SIG-M5 treated with dmso at 0.1 percent for 504 hours (cell line): ENCODE measurements around the gene TREM1.
"Not testable (repeated sequence)": the region's sequence is repeated elsewhere in the genome, so short reads cannot be mapped to it uniquely, and the experiment has no call there.

Source experiments
- DNase-seq: peaks from one replicate; lab custom pipeline; 2025; ENCODE audit not compliant: unreplicated experiment; lab: John Stamatoyannopoulos, UW

TREM1 gene

DNA sequence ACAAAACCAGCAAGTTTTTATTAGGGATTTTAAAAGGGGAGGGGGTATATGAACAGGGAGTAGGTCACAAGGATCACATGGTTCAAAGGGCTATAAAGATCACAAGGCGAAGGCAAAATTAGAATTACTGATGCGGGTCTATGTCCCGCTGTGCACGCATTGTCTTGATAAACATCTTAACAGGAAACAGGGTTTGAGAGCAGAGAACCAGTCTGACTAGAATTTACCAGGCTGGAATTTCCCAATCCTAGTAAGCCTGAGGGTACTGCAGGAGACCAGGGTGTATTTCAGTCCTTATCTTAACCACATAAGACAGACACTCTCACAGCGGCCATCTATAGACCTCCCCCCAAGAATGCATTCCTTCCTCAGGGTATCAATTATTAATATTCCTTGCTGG lies 10.8 kb upstream of the TREM1 start:
- DNase-seq = not testable (repeated sequence)

GRCh38 chr6:41294214-41294872 lies 7.9 kb upstream of the TREM1 start:
- no peak for DNase-seq

DNA sequence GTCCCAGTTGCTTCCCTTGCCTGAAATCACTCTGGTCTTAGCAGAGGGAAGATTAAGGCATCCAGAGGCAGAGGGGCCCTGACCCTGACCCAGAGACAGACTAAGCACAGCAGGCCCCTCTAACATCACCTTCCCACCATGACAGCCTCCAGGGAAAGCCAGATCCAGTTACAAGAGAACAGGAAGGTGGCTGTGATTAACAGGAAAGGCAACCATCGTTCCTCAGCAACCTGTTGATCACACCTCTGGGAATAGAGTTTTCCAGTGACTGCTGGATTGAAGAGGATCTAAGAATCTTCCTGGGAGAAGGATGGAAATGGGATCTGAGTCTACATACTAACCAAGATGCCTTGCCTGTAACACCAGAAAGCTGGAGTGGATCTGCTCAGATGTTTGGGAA lies 5.2 kb upstream of the TREM1 start:
- DNase-seq = no peak

- DNase-seq = no peak
These were observed 3.3 kb upstream of the TREM1 start for GRCh38 chr6:41289815-41290214.

- DNase-seq = no peak
These were observed 2.3 kb upstream of the TREM1 start for GRCh38 chr6:41288754-41289129.

GRCh38 chr6:41288030-41288753 lies 1.7 kb upstream of the TREM1 start:
- DNase-seq = no peak

DNA sequence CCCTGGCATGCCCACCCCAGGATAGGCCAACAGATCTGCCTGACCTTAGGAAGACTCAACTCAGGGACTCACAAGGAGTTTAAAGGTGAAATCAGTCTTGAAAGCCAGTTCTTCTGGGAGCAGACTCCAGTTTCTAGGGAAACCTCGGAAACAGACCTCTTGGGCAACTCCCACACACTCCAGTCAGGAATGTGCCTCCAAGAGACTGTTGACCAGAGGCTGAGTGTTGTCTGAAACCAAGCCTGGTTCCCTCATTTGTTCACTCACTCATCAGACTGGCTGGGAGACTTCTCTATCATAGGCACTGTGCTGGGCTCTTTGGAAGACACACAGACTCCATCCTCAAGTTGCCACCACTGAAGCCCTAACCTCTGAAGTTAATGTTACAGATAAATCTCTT lies 1.8 kb downstream of the TREM1 start:
- no peak for DNase-seq

- no peak for DNase-seq
These were observed 2.9 kb downstream of the TREM1 start for GRCh38 chr6:41283600-41283999.

DNA sequence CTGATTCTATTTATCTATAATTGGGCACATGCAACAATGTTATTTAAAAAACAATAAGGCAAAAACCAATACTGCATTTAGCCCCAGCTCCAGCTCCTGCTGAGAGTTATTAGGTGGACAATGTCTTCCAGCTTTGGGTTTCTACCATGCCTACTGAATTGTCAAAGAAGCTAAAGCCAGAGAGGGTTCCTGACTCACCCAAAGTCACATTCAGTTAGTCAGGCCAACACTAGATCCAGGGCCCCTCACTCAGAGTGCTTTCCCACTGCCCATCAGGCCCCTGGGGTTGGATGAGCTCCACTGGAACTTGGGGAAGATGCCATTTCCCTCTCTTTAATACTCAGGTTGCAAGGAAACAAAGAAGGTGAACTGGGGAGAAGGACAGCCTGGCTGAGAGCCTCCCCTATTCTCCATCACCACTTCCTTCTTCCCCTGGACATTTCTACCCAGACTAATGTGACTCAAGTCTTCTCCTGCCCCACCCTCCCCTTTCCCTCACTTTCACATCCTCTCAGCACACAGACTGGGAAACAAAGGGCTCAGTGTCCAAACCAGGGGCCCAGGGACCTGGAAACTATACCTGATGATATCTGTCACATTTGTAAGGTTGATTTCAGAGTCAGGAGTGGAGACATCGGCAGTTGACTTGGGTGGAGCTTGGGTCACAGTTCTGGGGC lies 6.0 kb downstream of the TREM1 start:
- DNase-seq = peak; percentile 65

- DNase-seq = peak; percentile 64
These were observed 7.6 kb downstream of the TREM1 start for GRCh38 chr6:41278699-41279405.

GRCh38 chr6:41277605-41278004 lies 8.9 kb downstream of the TREM1 start:
- peak; percentile 19 for DNase-seq

GRCh38 chr6:41275489-41275888 lies 11.0 kb downstream of the TREM1 start:
- DNase-seq = no peak

DNA sequence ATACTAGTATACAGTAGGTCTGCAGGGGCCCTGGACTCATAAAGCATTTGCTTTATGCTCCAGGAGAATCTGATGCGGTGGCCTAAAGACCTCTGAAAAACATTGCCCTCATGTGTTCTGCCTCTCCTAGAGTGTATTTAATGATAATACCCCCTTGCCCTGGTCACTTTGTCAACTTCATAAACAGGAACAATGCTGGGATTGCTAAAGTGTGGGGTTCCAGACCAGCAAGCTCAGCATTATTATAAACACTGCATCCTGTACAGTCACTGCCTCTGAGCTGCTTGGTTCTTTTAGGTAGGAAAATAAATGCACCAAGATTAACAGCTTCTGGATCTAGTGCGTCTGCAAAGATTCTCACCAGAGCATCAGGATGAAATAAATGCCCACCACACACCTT lies 12.2 kb downstream of the TREM1 start:
- no peak for DNase-seq

DNA sequence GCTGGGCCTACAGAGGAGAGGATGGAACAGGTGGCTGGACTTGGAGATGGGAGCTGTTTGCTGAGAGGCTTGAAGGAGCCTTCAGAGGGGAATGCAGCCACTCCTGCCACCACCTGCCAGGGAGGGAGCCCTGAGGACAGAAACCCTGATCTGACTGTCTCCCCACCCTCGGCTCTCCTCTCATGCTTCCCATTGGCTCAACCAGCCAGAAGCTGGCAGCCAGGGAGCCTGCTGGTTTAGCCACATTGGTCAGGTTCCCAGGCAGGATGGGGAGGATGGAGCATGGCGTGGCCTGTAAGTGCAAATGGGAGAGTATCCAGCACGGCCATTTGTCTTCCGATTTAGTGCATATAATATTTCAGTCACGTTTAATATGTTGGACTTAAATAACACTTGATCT lies 12.8 kb downstream of the TREM1 start:
- DNase-seq = no peak

GRCh38 chr6:41272591-41273240 lies 13.8 kb downstream of the TREM1 start:
- DNase-seq = no peak

GRCh38 chr6:41271901-41272395 lies 14.5 kb downstream of the TREM1 start:
- peak; percentile 93 for DNase-seq

DNA sequence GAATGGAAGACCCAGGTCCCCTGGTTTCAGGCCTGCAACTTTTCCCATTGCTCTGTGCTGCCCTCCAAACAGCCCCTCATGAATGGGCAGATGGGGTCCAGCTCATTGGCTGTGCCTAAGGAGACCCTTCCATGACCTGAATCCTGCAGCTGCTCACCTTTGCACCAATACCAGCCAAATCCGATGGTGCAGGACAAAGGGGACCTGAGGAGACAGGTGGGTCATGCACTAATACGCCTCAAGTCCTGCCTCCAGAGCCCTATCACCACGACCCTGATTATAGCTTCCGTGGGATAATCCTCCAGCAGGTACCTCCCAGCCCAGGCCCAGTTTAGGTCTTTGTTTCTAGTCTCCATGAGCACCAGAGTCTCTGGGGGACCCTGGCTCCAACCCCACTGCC lies 16.8 kb downstream of the TREM1 start:
- DNase-seq = no peak

DNA sequence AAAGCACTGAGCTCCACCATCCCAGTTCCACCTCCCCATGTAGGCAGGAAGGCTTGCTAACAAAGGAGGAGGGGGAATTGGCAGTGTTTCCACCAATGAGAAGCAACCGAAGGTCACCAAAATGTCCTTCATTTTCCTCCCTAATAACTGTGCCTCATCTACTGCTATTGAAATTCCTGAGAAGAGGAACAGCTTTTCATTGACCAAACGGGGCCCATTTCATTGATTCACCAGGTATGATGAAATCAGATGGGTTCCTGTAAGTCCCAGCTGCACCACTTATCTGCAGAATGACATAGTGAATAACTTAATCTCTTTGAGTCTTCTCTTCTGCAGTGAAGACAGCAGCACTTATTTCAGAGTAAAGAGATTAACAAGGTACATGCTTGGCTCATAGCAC lies 17.3 kb downstream of the TREM1 start:
- DNase-seq = no peak

GRCh38 chr6:41268478-41268877 lies 18.0 kb downstream of the TREM1 start:
- DNase-seq = no peak

GRCh38 chr6:41266541-41266940 lies 19.9 kb downstream of the TREM1 start:
- no peak for DNase-seq

DNA sequence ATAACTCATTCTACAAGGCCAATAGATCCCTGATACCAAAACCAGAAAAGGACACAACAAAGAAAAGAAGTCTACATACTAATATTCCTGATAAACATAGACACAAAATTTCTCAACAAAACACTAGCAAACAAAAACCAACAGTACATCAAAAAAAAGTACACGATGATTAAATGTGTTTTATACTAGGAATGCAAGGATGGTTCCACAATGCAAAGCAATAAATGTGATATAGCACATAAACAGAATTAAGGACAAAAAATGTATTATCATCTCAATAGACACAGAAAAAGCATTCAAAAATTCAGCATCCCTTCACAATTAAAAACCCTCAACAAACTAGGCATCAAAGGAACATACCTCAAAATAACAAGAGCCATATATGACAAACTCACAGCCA lies 23.2 kb downstream of the TREM1 start:
- DNase-seq = no peak
